ENCODE measurements around the gene IL1RAPL2.

The IL1RAPL2 gene

GRCh38 chrX:105703876-105704275 lies 1137.9 kb downstream of the IL1RAPL2 start:
- TF ChIP-seq CTCF (IDR thresholded peaks at IDR 0.05; ENCODE audit: low read depth, low read length, missing control alignments), result no peak
- DNase-seq (ENCODE audit: low read depth), result no peak

GRCh38 chrX:105706041-105706440 lies 1140.0 kb downstream of the IL1RAPL2 start:
- H3K4me3 ChIP-seq (ENCODE audit: low read depth, low read length), result no peak overlapping the region
- TF ChIP-seq CTCF (IDR thresholded peaks at IDR 0.05; ENCODE audit: low read depth, low read length, missing control alignments), result no peak
- in situ Hi-C loops (cut with HindIII; ENCODE audit: low sequenced_read_pairs), result no loop called here
- DNase-seq (ENCODE audit: low read depth), result no peak

More at GRCh38 chrX:105703876-105704275, 1137.9 kb downstream of the IL1RAPL2 start:
- H3K4me3 ChIP-seq (ENCODE audit: low read depth, low read length), result no peak overlapping the region
- in situ Hi-C loops (cut with HindIII; ENCODE audit: low sequenced_read_pairs), result no loop called here

- DNase-seq (ENCODE audit: low read depth), result no peak
- no peak for TF ChIP-seq CTCF (IDR thresholded peaks at IDR 0.05; ENCODE audit: low read depth, low read length, missing control alignments)
- in situ Hi-C loops (cut with HindIII; ENCODE audit: low sequenced_read_pairs), result no loop called here
- no peak overlapping the region for H3K4me3 ChIP-seq (ENCODE audit: low read depth, low read length)
Measured at GRCh38 chrX:105711805-105712204, 1145.8 kb downstream of the IL1RAPL2 start.

GRCh38 chrX:105715746-105716145 lies 1149.7 kb downstream of the IL1RAPL2 start:
- in situ Hi-C loops (cut with HindIII; ENCODE audit: low sequenced_read_pairs), result no loop called here
- TF ChIP-seq CTCF (IDR thresholded peaks at IDR 0.05; ENCODE audit: low read depth, low read length, missing control alignments), result no peak
- no peak for DNase-seq (ENCODE audit: low read depth)

GRCh38 chrX:105723966-105724735 lies 1158.2 kb downstream of the IL1RAPL2 start:
- in situ Hi-C loops (cut with HindIII; ENCODE audit: low sequenced_read_pairs), result no loop called here
- no peak overlapping the region for H3K4me3 ChIP-seq (ENCODE audit: low read depth, low read length)
- DNase-seq (ENCODE audit: low read depth), result no peak
- TF ChIP-seq CTCF (IDR thresholded peaks at IDR 0.05; ENCODE audit: low read depth, low read length, missing control alignments), result no peak

More at GRCh38 chrX:105715746-105716145, 1149.7 kb downstream of the IL1RAPL2 start:
- H3K4me3 ChIP-seq (ENCODE audit: low read depth, low read length), result no peak overlapping the region

GRCh38 chrX:105725228-105725627 lies 1159.2 kb downstream of the IL1RAPL2 start:
- in situ Hi-C loops (cut with HindIII; ENCODE audit: low sequenced_read_pairs), result no loop called here
- no peak overlapping the region for H3K4me3 ChIP-seq (ENCODE audit: low read depth, low read length)
- no peak for DNase-seq (ENCODE audit: low read depth)
- no peak for TF ChIP-seq CTCF (IDR thresholded peaks at IDR 0.05; ENCODE audit: low read depth, low read length, missing control alignments)
